Measurements from ENCODE around the gene CNTNAP5.

DNA sequence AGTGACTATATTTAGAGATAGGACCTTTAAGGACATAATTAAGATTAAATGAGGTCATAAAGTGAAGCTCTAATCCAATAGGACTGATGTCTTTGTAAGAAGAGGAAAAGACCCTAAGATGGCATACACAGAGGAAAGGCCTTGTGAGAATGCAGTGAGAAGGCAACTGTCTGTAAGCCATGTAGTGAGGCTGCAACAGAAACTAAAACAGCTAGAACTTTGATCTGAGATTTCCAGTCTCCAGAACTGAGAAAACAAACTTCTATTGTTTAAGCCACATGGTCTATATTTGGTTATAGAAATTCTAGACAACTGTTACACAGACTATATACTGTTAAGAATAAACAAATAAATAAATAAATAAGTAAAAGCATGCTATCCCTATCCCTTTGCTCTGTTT is 276.8 kb downstream of the CNTNAP5 start:
- TF ChIP-seq, protein P1, sequence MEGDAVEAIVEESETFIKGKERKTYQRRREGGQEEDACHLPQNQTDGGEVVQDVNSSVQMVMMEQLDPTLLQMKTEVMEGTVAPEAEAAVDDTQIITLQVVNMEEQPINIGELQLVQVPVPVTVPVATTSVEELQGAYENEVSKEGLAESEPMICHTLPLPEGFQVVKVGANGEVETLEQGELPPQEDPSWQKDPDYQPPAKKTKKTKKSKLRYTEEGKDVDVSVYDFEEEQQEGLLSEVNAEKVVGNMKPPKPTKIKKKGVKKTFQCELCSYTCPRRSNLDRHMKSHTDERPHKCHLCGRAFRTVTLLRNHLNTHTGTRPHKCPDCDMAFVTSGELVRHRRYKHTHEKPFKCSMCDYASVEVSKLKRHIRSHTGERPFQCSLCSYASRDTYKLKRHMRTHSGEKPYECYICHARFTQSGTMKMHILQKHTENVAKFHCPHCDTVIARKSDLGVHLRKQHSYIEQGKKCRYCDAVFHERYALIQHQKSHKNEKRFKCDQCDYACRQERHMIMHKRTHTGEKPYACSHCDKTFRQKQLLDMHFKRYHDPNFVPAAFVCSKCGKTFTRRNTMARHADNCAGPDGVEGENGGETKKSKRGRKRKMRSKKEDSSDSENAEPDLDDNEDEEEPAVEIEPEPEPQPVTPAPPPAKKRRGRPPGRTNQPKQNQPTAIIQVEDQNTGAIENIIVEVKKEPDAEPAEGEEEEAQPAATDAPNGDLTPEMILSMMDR (IDR thresholded peaks at IDR 0.05) = no peak
- TF ChIP-seq POLR2A (IDR thresholded peaks at IDR 0.05) = no peak
